ENCODE measurements around the gene PHACTR4.

Gene PHACTR4

GRCh38 chr1:28436211-28436769 lies 66.8 kb downstream of the PHACTR4 start:
- H3K4me3 ChIP-seq (ENCODE audit: low read length), result no peak overlapping the region
- TF ChIP-seq, protein P1, sequence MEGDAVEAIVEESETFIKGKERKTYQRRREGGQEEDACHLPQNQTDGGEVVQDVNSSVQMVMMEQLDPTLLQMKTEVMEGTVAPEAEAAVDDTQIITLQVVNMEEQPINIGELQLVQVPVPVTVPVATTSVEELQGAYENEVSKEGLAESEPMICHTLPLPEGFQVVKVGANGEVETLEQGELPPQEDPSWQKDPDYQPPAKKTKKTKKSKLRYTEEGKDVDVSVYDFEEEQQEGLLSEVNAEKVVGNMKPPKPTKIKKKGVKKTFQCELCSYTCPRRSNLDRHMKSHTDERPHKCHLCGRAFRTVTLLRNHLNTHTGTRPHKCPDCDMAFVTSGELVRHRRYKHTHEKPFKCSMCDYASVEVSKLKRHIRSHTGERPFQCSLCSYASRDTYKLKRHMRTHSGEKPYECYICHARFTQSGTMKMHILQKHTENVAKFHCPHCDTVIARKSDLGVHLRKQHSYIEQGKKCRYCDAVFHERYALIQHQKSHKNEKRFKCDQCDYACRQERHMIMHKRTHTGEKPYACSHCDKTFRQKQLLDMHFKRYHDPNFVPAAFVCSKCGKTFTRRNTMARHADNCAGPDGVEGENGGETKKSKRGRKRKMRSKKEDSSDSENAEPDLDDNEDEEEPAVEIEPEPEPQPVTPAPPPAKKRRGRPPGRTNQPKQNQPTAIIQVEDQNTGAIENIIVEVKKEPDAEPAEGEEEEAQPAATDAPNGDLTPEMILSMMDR (IDR thresholded peaks at IDR 0.05; ENCODE audit: insufficient read depth, low read depth, low read length, missing control alignments), result peak; percentile 22
- no peak for DNase-seq (ENCODE audit: low read depth)

- peak; percentile 74 for DNase-seq (ENCODE audit: low read depth)
- no peak overlapping the region for H3K4me3 ChIP-seq (ENCODE audit: low read length)
- TF ChIP-seq, protein P1 (IDR thresholded peaks at IDR 0.05; ENCODE audit: insufficient read depth, low read depth, low read length, missing control alignments), result no peak
Observed at GRCh38 chr1:28437264-28437923, 67.9 kb downstream of the PHACTR4 start.

- peak; percentile 98 for DNase-seq (ENCODE audit: low read depth)
- H3K4me3 ChIP-seq (ENCODE audit: low read length), result peak overlapping the region; percentile 36
- TF ChIP-seq, protein P1 (IDR thresholded peaks at IDR 0.05; ENCODE audit: insufficient read depth, low read depth, low read length, missing control alignments), result no peak
Observed at GRCh38 chr1:28437924-28438699, 68.6 kb downstream of the PHACTR4 start.

DNA sequence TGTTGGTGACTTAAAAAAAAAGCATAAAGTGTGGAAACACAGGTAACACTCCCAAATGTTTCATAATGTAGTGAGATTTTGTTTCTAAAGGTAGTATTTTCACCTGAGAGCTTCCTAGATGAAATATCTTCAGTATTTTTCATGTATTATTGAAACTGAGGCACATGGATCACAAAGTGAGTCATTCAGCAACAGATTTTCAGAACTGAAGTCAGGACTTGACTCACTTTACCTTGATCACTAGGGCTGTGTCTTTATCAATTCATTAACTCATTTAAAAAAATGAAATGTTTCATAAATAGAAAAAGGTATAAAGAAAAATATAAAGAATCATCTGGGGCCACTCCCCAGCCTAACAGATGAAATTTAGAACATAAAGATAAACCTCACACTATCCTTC lies 69.8 kb downstream of the PHACTR4 start:
- DNase-seq (ENCODE audit: low read depth), result peak; percentile 52
- TF ChIP-seq, protein P1 (IDR thresholded peaks at IDR 0.05; ENCODE audit: insufficient read depth, low read depth, low read length, missing control alignments), result no peak
- peak overlapping the region; percentile 36 for H3K4me3 ChIP-seq (ENCODE audit: low read length)

GRCh38 chr1:28441674-28442073 lies 72.1 kb downstream of the PHACTR4 start:
- TF ChIP-seq, protein P1 (IDR thresholded peaks at IDR 0.05; ENCODE audit: insufficient read depth, low read depth, low read length, missing control alignments), result no peak
- DNase-seq (ENCODE audit: low read depth), result no peak
- no peak overlapping the region for H3K4me3 ChIP-seq (ENCODE audit: low read length)

DNA sequence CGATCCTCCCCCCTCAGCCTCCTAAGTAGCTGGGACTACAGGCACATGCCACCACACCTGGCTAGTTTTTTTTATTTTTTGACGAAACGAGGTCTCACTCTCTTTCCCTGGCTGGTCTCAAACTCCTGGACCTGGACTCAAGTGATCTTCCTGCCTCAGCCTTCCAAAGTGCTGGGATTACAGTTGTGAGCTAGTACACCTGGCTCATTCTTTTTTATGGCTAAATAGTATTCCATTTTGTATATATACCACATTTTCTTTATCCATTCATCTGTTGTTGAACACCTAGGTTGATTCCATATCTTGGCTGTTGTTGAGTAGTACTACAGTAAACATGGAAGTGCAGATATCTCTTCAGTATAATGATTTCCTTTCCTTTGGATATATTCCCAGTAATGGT lies 74.0 kb downstream of the PHACTR4 start:
- DNase-seq (ENCODE audit: low read depth), result no peak
- TF ChIP-seq, protein P1 (IDR thresholded peaks at IDR 0.05; ENCODE audit: insufficient read depth, low read depth, low read length, missing control alignments), result no peak

More for the DNA sequence above, 74.0 kb downstream of the PHACTR4 start:
- H3K4me3 ChIP-seq (ENCODE audit: low read length), result no peak overlapping the region

All from epithelial cell of esophagus (primary cell).